Mesendoderm (in vitro differentiated cells): ENCODE results near the gene HDAC4.

Source experiments
- DNase-seq: peaks from one replicate; pipeline ENCODE4 v3.0.0; 2013
- H2AK5ac ChIP-seq: 2 replicates; pipeline ENCODE4 v1.6.1; 2013; ENCODE audit warnings: low read length, inconsistent platforms
- H2BK120ac ChIP-seq: 2 replicates; pipeline ENCODE4 v1.6.1; 2013; ENCODE audit warnings: low read depth, mild to moderate bottlenecking, low read length, moderate library complexity, mixed read lengths
- H2BK15ac ChIP-seq: replicated peaks from 2 replicates; pipeline ENCODE4 v1.6.1; 2013; ENCODE audit warnings: low read depth, mild to moderate bottlenecking, moderate library complexity
- H2BK5ac ChIP-seq: 2 replicates; pipeline ENCODE4 v1.6.1; 2013; ENCODE audit warnings: low read length, inconsistent platforms
- H3K18ac ChIP-seq: 2 replicates; pipeline ENCODE4 v1.6.1; 2013; ENCODE audit warnings: mild to moderate bottlenecking, low read length, mixed read lengths
- H3K23ac ChIP-seq: one replicate; pipeline ENCODE4 v1.6.1; 2013; ENCODE audit warnings: low read length
- H3K27ac ChIP-seq: 2 replicates; pipeline ENCODE4 v1.5.1; 2013; ENCODE audit warnings: low read depth, mild to moderate bottlenecking, inconsistent platforms, low read length, moderate library complexity
- H3K27me3 ChIP-seq: 2 replicates; pipeline ENCODE4 v1.6.1; 2013; ENCODE audit warnings: low read length, control low read depth, mild to moderate bottlenecking, inconsistent platforms; ENCODE audit not compliant: insufficient read depth, poor library complexity
- H3K36me3 ChIP-seq: 2 replicates; pipeline ENCODE4 v1.6.1; 2013; ENCODE audit warnings: low read length, inconsistent platforms; ENCODE audit not compliant: control insufficient read depth, insufficient read depth
- H3K4ac ChIP-seq: one replicate; pipeline ENCODE4 v1.6.1; 2013; ENCODE audit warnings: low read depth, mild to moderate bottlenecking, low read length, moderate library complexity
- H3K4me1 ChIP-seq: 2 replicates; pipeline ENCODE4 v1.6.1; 2013; ENCODE audit warnings: low read depth, low read length, inconsistent platforms; ENCODE audit not compliant: control insufficient read depth
- H3K4me2 ChIP-seq: 2 replicates; pipeline ENCODE4 v1.6.1; 2013; ENCODE audit warnings: low read length
- H3K4me3 ChIP-seq: 2 replicates; pipeline ENCODE4 v1.5.1; 2013; ENCODE audit warnings: mild to moderate bottlenecking, low read length
- H3K56ac ChIP-seq: one replicate; pipeline ENCODE4 v1.6.1; 2013; ENCODE audit warnings: low read length
- H3K79me1 ChIP-seq: 2 replicates; pipeline ENCODE4 v1.6.1; 2013; ENCODE audit warnings: low read length, inconsistent platforms
- H3K79me2 ChIP-seq: 2 replicates; pipeline ENCODE4 v1.6.1; 2013; ENCODE audit warnings: mild to moderate bottlenecking, low read length; ENCODE audit not compliant: control insufficient read depth, insufficient read depth
- H3K9ac ChIP-seq: 2 replicates; pipeline ENCODE4 v1.6.1; 2013; ENCODE audit warnings: low read length, inconsistent platforms
- H4K5ac ChIP-seq: one replicate; pipeline ENCODE4 v1.6.1; 2013; ENCODE audit warnings: low read length
- H4K8ac ChIP-seq: one replicate; pipeline ENCODE4 v1.6.1; 2013; ENCODE audit warnings: low read depth, mild to moderate bottlenecking, control low read depth, low read length, moderate library complexity
- WGBS: extraction: QIAGEN DNeasy Blood & Tissue Kit; methylation state at CpG from one replicate; pipeline ENCODE4 v1.1.7; 2013; ENCODE audit warnings: low lambda C conversion rate, missing lambda C conversion rate; ENCODE audit not compliant: insufficient coverage; ENCODE audit errors: extremely low coverage; 5-methylcytosine and 5-hydroxymethylcytosine counted together

The HDAC4 gene

GRCh38 chr2:239166201-239166834 is 234.5 kb downstream of the HDAC4 start:
- no peak overlapping the region for H3K56ac ChIP-seq
- H3K27me3 ChIP-seq, result no peaks in the 10 kb centered on the region
- no peak overlapping the region for H4K8ac ChIP-seq
- H3K79me2 ChIP-seq, result no peaks in the 10 kb centered on the region
- H2AK5ac ChIP-seq, result no peak overlapping the region
- H4K5ac ChIP-seq, result no peak overlapping the region
- no peak overlapping the region for H3K27ac ChIP-seq
- no peaks in the 10 kb centered on the region for H3K79me1 ChIP-seq
- no peaks in the 10 kb centered on the region for H3K4me1 ChIP-seq
- WGBS, result no CpG with 5 or more reads among the region's 17 CpGs
- no peak overlapping the region for H3K23ac ChIP-seq
- no peak overlapping the region for H3K4ac ChIP-seq
- no peak overlapping the region for H3K18ac ChIP-seq
- H3K9ac ChIP-seq, result no peak overlapping the region
- no peak overlapping the region for H2BK120ac ChIP-seq
- H3K4me3 ChIP-seq, result no peak overlapping the region
- H2BK5ac ChIP-seq, result no peak overlapping the region
- H3K4me2 ChIP-seq, result no peak overlapping the region
- DNase-seq, result no peak
- no peak overlapping the region for H2BK15ac ChIP-seq
- no peaks in the 10 kb centered on the region for H3K36me3 ChIP-seq

- no peak overlapping the region for H3K4ac ChIP-seq
These were observed 235.5 kb downstream of the HDAC4 start for GRCh38 chr2:239165206-239165831.

DNA sequence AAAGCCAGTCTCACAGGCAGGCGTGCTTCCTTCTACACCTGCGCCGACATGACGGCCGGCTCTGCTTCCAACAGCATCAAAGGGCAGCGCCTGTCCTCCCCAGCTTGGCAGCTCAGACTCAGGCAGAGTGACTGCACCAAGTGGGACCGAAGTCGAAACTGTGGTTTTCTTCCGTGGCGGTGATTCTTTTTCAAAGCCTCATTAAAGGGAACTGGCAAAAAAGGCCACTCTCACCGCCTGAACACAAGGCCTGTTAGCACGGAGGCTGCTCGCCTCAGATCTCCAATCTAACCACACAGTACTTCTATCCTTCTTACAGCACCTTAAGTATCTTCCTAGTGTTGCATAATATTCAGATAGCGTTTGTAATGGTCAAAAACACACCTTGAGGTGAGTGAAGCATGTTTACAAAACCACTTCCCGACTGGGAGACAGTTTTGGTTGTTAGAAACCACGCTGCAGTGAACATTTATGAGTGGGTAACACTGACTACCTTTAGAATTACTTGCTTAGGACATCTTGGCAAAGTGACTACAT is 236.4 kb downstream of the HDAC4 start:
- no peak overlapping the region for H3K27ac ChIP-seq
- DNase-seq, result no peak

More at GRCh38 chr2:239165206-239165831, 235.5 kb downstream of the HDAC4 start:
- H3K79me2 ChIP-seq, result no peaks in the 10 kb centered on the region
- no peaks in the 10 kb centered on the region for H3K4me1 ChIP-seq
- no peak overlapping the region for H2BK5ac ChIP-seq
- H3K9ac ChIP-seq, result no peak overlapping the region
- H3K27me3 ChIP-seq, result no peaks in the 10 kb centered on the region
- H3K36me3 ChIP-seq, result no peaks in the 10 kb centered on the region
- H3K18ac ChIP-seq, result no peak overlapping the region
- no peak overlapping the region for H2BK120ac ChIP-seq
- no peak overlapping the region for H3K56ac ChIP-seq
- no peak overlapping the region for H3K4me2 ChIP-seq
- no peak overlapping the region for H4K8ac ChIP-seq
- no peak overlapping the region for H2BK15ac ChIP-seq
- H3K4me3 ChIP-seq, result no peak overlapping the region
- H3K27ac ChIP-seq, result no peak overlapping the region
- no CpG with 5 or more reads among the region's 19 CpGs for WGBS
- no peak overlapping the region for H4K5ac ChIP-seq
- no peaks in the 10 kb centered on the region for H3K79me1 ChIP-seq
- H2AK5ac ChIP-seq, result no peak overlapping the region
- DNase-seq, result no peak
- no peak overlapping the region for H3K23ac ChIP-seq

DNA sequence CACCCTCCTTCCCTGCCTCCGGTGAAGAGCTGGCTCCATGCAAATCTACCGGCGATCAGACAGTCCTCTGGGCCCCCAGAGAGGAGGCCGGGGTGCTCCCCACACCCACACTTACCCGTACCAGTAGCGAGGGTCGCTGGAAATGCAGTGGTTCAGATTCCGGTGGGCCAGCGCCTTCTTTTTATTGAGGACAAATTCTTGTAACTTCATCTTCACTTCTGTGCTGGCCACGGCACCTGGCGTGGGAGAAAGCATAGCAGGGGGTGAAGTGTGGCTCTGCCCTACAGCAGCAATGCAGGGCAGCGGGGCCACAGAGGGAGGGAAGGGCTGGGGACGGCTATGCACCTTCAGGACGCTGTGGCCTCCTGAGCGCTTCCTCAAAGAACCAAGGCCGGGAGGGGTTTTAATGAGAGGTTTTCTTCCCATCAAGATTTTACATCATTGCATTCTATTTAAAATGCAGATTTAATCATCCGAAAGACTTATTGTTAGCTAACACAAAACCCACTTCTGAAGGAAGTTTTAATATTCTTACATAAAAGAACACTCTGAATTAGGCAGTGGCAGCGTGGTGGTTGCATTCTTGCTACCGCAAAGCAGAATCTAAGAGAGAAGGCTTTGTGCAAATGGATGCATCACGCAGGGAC is 237.0 kb downstream of the HDAC4 start:
- Histone ChIP-seq H3K56ac (no peak overlapping the region), H2BK15ac (no peak overlapping the region), H3K4me3 (no peak overlapping the region), H3K23ac (no peak overlapping the region), H3K27me3 (no peaks in the 10 kb centered on the region), H2BK5ac (no peak overlapping the region), H2AK5ac (no peak overlapping the region), H3K27ac (no peak overlapping the region), H3K4me1 (no peaks in the 10 kb centered on the region), H3K79me1 (no peaks in the 10 kb centered on the region), H3K36me3 (no peaks in the 10 kb centered on the region), H4K5ac (no peak overlapping the region), H3K9ac (no peak overlapping the region), H3K4ac (no peak overlapping the region), H3K18ac (no peak overlapping the region), H2BK120ac (no peak overlapping the region), H4K8ac (no peak overlapping the region), H3K79me2 (no peaks in the 10 kb centered on the region), H3K4me2 (no peak overlapping the region)
- WGBS, result no CpG with 5 or more reads among the region's 20 CpGs
- no peak for DNase-seq

More for the DNA sequence above, 236.4 kb downstream of the HDAC4 start:
- no peaks in the 10 kb centered on the region for H3K79me1 ChIP-seq
- H3K9ac ChIP-seq, result no peak overlapping the region
- H3K4me2 ChIP-seq, result no peak overlapping the region
- no peak overlapping the region for H3K4ac ChIP-seq
- no peaks in the 10 kb centered on the region for H3K4me1 ChIP-seq
- no peak overlapping the region for H3K4me3 ChIP-seq
- H3K36me3 ChIP-seq, result no peaks in the 10 kb centered on the region
- H3K79me2 ChIP-seq, result no peaks in the 10 kb centered on the region
- H3K18ac ChIP-seq, result no peak overlapping the region
- H2BK120ac ChIP-seq, result no peak overlapping the region
- H2AK5ac ChIP-seq, result no peak overlapping the region
- H4K5ac ChIP-seq, result no peak overlapping the region
- no peak overlapping the region for H2BK5ac ChIP-seq
- WGBS, result no CpG with 5 or more reads among the region's 16 CpGs
- H3K23ac ChIP-seq, result no peak overlapping the region
- no peaks in the 10 kb centered on the region for H3K27me3 ChIP-seq
- H3K56ac ChIP-seq, result no peak overlapping the region
- no peak overlapping the region for H4K8ac ChIP-seq
- no peak overlapping the region for H2BK15ac ChIP-seq

- Histone ChIP-seq H2BK5ac (no peak overlapping the region), H3K9ac (no peak overlapping the region), H3K36me3 (no peaks in the 10 kb centered on the region), H2BK15ac (no peak overlapping the region), H2BK120ac (no peak overlapping the region), H3K4me2 (no peak overlapping the region), H3K23ac (no peak overlapping the region), H3K18ac (no peak overlapping the region), H3K27ac (no peak overlapping the region), H3K56ac (no peak overlapping the region), H3K79me2 (no peaks in the 10 kb centered on the region), H3K4me1 (no peaks in the 10 kb centered on the region), H2AK5ac (no peak overlapping the region), H3K4me3 (no peak overlapping the region), H3K27me3 (no peaks in the 10 kb centered on the region), H4K8ac (no peak overlapping the region), H3K4ac (no peak overlapping the region), H3K79me1 (no peaks in the 10 kb centered on the region), H4K5ac (no peak overlapping the region)
- DNase-seq, result no peak
- WGBS, result no CpG with 5 or more reads among the region's 28 CpGs
These were observed 237.7 kb downstream of the HDAC4 start for GRCh38 chr2:239162976-239163687.
